Activated CD4-positive, alpha-beta T cell treated with anti-CD3 and anti-CD28 coated beads, Interleukin-2, amount 50 U/mL, for 48 hours (primary cell): ENCODE data around the gene TULP4.
A peak's percentile ranks its signal among the peaks of the same experiment; 100 is the strongest.
"Not testable (repeated sequence)": the region's sequence is repeated elsewhere in the genome, so short reads cannot be mapped to it uniquely, and the experiment has no call there.

Experiments used
- DNase-seq, 2 experiments: peaks; one replicate each; pipeline ENCODE4 v3.0.0-alpha.2; 2020

TULP4 gene

DNA sequence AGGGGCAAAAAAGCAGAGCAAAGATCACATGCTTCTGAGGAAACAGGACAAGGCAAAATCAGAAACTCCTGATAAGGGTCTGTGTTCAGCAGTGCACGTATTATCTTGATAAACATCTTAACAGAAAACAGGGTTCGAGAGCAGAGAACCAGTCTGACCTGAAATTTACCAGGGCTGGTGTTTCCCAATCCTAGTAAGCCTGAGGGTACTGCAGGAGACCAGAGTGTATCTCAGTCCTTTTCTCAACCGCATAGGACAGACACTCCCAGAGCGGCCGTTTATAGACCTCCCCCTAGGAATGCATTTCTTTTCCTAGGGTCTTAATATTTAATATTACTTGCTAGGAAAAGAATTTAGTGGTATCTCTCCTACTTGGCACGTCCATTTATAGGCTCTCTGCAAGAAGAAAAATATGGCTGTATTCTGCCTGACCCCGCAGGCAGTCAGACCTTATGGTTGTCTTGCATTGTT lies 15.4 kb upstream of the TULP4 start:
- not testable (repeated sequence) for DNase-seq

- DNase-seq: not testable (repeated sequence)
Observed at GRCh38 chr6:158297657-158298056, 14.6 kb upstream of the TULP4 start.

- DNase-seq: not testable (repeated sequence)
Observed at GRCh38 chr6:158300306-158301143, 11.7 kb upstream of the TULP4 start.

- not testable (repeated sequence) for DNase-seq
Observed at GRCh38 chr6:158301561-158301960, 10.7 kb upstream of the TULP4 start.

DNA sequence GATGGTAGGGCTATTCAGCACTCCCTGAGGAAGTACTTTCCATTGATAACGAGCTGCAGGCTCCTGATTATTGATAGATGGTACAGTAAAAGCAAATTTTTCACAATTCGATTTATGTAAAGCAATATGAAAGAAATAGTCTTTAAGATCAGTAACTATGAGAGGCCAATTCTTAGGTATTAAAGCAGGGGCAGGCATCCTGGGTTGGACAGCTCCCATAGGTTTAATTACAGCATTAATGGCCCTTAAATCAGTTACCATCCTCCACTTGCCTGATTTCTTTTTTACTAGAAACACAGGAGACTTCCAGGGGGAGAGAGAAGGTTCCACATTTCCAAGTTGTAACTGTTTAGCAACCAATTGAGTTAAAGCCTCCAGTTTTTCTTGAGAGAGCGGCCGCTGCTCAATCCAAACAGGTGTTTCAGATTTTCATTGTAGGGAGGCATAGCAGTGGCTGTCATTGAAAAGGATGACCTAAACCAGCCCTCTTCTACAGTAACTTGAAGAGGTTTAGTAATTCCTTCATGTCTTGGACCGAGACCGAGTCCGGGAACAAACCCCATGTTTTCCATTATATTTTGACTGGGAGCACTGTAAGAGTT lies 10.0 kb upstream of the TULP4 start:
- not testable (repeated sequence) for DNase-seq

DNA sequence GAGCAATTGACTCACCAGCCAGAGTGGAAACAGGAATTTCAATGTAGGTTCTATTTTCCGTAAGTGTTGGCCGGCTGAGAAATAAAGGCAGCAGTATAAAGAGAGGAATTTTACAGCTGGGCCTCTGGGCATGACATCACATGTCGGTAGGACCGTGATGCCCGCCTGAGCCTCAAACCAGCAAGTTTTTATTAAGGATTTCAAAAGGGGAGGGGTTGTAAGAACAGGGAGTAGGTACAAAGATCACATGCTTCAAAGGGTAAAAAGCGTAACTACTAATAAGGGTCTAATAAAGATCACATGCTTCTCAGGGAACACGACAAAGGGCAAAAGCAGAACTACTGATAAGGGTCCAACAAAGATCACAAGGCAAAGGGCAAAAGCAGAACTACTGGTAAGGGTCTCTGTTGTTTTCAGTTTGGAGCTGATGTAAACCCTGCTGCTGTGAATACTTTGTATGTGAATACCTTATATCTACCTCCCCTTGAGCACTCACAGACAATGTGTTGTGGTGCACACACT lies 9.0 kb upstream of the TULP4 start:
- no peak for DNase-seq

DNA sequence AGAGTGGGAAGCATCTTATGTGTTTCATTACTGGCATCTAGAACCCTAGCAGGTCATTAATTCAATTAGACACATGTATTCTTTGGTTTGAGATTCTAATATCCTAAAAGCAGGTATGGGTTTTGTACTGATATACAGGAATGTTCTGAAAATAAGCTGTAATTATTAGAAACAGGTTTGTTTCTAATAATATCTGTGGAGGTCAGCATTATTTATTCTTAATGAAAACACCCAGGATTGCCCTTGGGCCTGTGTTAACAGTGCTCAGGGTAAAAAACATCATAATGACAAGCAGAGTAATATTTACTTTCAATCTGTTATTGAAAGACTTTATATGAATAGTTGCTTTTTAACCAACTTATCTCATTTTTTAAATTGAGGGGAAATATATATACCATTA lies 8.0 kb upstream of the TULP4 start:
- no peak for DNase-seq

- no peak for DNase-seq
Observed at GRCh38 chr6:158309814-158310213, 2.5 kb upstream of the TULP4 start.

DNA sequence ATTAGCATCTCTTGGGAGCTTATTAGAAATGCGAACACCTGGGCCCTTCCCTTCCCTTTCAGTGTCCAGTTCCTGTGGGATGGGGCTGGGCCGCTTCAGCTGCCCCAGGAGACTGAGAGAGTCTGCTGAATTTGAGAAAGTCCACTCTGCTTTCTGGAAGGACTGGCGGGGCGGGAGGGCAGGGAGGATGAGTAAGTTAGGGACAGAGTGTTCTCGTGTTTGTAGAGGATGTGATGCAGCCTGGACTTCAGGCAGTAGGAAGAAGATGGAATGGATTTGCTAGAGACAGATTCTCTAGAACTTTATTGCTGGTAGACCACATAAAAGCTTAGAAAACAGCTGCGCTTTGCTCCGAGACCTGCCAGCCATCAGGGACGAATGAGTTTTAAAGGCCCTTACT lies 1.1 kb upstream of the TULP4 start:
- DNase-seq: no peak

DNA sequence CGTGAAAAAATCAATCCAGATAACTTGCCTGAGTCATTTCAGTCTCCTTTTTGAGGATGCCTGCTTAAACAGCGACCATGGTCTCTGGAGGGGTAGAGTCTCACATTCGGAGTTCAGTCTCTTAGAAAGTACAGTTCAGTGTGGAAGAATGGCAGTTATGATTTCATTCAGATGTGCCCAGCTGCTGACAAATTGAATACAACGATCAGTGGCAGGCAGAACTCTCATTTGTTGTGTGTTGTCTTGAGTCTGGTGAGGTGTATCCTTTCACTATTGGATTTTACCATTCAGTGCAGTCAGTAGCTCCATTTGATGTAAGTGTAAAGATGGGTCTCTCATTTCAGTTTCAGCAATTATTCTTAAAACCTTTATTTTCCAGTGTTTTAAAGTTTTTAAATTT lies 639 bp upstream of the TULP4 start:
- no peak for DNase-seq

DNA sequence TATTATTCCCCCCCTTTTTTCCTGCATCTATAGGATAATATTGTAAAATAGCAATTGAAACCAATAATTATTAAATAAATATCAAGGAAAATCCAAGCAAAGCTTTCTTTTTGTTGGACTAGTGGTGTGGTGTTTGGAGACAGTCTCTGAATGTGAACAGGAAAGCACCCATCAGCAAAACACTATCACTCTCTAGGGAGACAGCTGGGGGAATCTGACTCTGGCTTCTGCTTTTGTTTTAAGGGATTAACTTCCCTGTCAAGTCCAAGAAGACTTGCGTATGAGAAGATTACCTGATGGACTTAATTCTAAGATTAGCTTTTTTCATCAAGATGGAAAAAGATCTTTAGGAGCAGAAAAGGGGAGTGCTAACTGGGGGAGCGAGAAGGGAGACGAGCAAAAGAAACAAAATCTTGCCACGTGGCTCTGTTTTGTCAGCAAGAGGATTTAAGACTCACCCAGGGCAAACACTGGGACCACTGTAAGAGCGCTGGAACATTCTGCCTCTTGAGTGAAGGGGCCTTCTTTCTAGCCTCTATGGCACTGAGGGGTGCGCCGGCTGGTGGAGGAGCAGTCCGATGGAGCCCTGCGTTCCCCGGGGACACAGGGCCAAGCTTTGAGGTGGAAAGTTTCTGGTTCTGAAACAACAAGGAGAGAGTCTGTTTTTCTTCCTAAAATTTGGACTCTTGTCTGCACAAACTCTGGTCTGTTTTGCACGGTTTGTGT lies 570 bp downstream of the TULP4 start:
- DNase-seq: no peak

GRCh38 chr6:158313989-158314388 lies 1.7 kb downstream of the TULP4 start:
- peak in 1 of 2 experiments; percentile 10 for DNase-seq

- DNase-seq: no peak
Observed at GRCh38 chr6:158314737-158315136, 2.5 kb downstream of the TULP4 start.

- DNase-seq: no peak
Observed at GRCh38 chr6:158316022-158316421, 3.8 kb downstream of the TULP4 start.

DNA sequence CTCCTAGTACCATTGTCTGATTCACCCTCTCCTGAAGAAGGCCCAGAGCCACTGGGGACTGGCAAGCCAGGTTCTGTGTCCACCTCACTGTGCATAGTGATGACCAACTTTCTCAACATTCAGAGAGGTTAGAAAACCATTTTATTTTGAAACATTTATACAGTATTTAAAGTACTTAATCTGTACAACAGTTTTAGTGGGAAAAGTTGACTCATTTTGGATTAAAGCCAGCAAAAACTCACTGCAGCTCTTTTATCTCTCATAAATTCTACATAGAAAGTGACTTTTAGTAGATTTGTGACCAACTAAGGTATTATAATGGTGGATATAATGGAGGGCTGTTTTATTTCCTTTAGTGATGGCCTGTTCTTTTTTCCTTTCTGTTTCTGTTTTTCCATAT lies 9.7 kb downstream of the TULP4 start:
- no peak for DNase-seq

- no peak for DNase-seq
Observed at GRCh38 chr6:158322400-158322723, 10.1 kb downstream of the TULP4 start.

- no peak for DNase-seq
Observed at GRCh38 chr6:158322724-158323560, 10.7 kb downstream of the TULP4 start.

DNA sequence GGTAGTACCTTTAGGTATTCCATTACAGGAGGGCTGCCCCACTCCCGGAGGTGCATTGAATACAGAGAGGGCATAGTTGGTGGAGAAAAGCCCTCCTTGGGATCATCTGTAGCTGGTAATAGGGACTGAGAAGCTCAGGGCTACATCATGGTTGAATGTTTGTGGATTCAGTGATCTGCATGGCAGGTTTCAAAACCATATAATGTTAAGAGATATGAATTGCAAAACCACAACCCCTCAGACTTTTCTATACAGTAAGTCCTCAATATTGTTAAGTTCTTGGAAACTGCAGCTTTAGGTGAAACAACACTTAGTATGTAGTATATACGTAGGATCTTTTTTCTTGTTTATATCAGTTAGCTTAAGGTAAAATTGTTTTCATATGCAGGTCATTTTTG lies 11.3 kb downstream of the TULP4 start:
- no peak for DNase-seq

- DNase-seq: no peak
Observed at GRCh38 chr6:158324136-158324535, 11.9 kb downstream of the TULP4 start.

GRCh38 chr6:158327211-158327610 lies 14.9 kb downstream of the TULP4 start:
- no peak for DNase-seq

GRCh38 chr6:158328952-158329351 lies 16.7 kb downstream of the TULP4 start:
- DNase-seq: no peak

GRCh38 chr6:158329531-158329930 lies 17.3 kb downstream of the TULP4 start:
- DNase-seq: no peak

GRCh38 chr6:158330016-158330415 lies 17.8 kb downstream of the TULP4 start:
- DNase-seq: no peak
